CD1c-positive myeloid dendritic cell (primary cell): Measurements from ENCODE around the gene DENR.
"Not testable (repeated sequence)": the region's sequence is repeated elsewhere in the genome, so short reads cannot be mapped to it uniquely, and the experiment has no call there.

Experiments
- DNase-seq: peaks from one replicate; pipeline ENCODE4 v3.0.0-alpha.2; 2016; ENCODE audit errors: extremely low spot score

Gene DENR

DNA sequence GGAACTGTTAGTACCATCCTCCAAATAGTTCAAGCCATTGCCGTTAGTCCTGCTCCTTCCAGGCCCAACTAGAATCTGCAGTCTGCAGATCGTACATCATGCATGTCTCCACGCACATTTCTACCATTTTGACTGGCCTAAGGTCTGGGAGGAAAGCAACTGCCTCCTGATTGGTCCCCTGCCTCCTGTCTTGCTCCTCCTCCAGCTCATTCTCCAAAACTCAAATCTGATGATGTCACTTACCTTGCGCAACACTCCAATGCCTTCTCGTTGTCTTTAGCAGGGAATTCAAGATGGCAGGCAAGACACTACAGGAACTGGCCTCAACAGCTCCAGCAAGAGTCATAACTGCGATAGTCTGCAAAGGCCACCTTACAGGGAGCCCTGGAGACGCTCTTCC is 12.3 kb upstream of the DENR start:
- DNase-seq = no peak

DNA sequence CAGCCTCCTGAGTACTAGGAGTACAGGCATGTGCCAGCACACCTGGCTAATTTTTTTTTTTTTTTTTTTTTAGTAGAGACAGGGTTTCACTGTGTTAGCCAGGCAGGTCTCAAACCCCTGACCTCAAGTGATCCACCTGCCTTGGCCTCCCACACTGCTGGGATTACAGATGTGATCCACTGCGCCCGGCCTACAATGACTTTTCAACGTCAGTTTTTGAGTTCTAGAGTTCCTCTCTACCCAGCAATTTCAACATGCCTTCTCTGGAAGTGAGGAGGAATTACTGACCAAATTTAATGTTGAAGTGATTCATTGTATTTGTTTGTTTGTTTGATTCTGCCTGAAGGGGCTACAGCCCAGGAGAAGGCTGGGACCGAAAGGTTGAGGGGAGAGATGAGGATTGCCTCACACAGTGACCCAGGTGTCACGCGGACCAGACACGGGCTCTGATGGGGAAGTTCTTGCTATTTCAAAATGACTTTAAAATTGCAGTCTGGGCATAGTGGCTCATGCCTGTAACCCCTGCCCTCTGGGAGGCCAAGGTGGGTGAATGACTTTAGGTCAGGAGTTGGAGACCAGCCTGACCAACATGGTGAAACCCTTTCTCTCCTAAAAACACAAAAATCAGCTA is 8.6 kb upstream of the DENR start:
- peak; percentile 93 for DNase-seq

DNA sequence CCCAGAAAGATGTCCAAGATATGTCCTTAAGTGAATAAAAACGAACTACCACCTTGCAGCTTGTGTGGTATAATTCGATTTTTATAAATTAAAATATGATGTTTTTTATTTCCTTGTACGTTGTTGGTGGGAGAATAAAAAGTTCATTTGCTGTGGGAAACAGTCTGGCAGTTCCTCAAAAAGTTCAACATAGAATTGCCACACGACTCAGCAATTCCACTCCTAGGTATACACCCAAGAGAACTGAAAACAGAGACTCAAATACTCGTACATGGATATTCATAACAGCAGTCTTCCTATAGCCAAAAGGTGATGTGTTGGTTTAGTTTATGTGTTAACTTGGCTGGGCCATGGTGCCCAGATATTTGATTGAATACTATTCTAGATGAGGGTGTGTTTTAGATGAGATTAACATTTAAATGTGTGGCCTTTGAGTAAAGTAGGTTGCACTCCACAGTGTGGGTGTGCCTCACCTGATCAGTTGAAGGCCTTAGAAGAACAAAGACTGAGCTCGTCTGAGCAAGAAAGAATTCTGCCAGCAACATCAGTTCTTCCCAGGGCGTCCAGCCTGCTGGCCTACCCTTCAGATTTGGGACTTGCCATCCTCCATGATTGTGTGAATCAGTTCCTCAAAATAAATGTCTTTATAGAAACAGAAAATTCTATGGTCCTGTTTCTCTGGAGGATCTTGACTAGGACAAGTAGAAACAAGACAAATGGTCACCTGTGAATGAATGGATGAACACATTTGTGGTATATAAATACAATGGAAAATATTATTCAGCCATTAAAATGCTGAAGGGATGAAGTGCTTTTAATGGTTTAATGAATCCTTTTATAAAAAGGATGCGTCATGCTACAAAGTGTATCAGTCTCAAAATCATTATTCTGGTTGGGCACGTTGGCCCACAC is 5.1 kb upstream of the DENR start:
- DNase-seq = peak; percentile 62

DNA sequence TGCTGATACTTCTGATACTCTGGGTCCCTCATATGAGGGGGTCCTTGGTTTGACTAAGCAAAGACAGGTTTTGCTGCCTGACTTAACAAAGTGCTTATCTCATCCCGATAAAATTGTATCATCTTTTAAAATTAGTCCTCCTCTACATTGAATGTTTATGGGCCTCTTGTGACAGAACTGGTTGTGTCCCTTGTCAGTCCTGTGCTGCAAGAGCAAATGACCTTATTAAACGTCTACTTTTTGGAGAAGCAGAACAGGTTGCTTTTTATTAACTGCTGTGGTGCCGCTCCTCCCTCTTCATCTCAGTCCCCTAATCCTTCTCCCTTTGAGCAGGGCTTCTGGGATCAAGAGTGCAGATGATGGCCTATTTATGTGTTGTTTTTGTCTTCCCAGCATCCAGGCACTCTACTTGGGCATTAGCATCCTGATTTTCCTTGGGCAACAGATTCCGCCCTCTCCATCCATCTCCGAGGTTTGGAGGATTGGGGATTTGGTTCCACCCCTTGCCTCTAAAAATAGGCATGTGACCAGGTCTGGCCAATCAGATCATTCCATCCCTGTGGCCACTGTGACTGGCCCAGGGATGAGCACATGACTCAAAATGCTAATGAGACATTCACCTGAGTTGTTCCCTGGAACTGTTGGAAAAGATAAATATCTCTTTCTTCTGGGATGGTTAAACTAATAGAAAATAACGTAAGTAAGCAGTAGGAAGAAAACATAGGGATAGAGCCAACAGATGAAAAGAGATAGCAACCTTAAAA is 2.9 kb upstream of the DENR start:
- DNase-seq = no peak

DNA sequence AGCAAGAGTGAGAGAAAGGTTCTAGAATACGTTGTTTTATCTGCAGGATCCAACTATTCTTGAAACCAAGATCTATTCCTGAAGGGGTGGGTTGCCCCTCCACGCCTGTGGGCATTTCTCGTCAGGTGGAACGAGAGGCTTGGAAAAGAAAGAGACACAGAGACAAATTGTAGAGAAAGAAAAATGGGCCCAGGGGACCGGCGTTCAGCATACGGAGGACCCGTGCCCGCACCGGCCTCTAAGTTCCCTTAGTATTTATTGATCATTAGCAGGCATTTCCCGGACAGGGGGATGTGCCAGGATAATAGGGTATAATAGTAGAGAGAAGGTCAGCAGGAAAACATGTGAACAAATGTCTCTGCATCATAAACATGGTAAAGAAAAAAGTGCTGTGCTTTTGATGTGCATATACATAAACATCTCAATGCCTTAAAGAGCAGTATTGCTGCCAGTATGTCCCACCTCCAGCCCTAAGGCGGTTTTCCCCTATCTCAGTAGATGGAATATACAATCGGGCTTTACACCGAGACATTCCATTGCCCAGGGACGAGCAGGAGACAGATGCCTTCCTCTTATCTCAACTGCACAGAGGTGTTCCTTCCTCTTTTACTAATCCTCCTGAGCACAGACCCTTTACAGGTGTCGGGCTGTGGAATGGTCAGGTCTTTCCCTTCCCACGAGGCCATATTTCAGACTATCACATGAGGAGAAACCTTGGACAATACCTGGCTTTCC is 1.7 kb upstream of the DENR start:
- DNase-seq = not testable (repeated sequence)

DNA sequence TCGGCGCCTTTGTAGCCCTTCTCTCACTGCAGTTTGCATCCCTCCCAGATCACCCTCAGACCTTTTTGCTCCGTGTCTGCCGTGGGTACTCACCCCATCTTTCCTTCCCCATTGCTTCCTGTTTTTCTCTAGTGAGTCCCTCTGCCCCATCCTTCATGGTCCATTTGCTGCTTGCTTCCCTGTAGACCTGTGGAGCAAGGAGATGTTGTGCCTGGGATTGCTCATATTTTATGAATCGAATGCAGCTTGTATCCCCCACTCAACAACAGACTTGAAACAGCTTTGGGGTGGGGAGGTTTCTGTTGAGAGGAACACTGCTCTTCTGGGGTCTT is 661 bp downstream of the DENR start:
- DNase-seq = peak; percentile 31

DNA sequence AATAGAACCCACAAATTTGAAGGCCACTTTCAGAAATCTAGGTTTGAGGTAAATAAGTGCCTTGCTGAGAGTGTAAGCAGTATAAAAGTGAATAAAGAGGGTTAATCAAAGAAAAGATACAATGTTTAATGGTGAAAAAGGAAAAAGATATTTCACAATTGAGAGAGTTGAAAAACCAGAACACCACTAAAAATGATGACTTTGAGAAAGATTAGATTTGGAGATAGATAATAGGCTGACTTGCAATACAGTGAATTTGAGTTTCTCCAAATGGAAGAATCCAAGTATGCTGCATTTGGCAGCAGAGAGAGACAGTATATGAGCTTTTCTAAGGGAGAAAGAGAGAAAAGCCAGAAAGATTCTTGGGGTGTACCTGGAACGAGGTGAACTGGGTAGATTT is 2.2 kb downstream of the DENR start:
- no peak for DNase-seq

DNA sequence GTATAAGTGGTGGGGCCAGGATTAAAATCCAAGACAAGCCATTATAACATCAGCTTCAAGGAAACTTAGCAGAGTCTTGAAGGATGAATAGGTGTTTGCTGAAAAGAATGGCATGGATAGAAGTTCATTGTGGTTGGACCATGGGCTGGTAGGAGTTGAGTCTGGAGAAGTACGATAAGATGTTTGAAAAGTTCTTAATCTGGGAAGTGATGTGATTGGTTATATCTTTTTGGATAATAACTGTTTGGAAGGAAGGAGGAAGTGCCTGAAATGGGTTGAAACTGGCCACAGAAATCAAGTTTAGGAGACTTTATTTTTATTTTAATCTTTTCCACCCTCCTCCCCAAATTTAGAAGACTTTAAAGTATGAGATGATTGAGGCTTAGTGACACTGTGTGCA is 4.9 kb downstream of the DENR start:
- no peak for DNase-seq

DNA sequence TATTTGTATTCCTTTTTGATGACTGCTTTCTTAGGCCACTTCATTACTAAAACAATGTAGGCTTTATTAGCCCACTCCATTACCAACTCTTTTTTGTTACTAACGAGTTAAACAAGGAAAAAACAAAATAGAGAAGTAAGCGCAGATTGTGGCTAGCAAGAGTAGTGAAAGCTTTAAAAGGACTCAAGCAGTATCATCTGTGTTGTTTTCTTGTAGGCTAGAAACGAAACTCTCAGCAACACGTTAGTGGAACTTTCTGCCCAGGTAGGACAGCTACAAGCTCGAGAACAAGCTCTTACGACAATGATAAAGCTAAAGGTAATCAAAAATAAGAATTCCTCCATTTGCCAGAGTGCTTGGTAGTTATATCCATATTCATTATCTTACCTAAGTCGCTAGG is 32.9 kb downstream of the DENR start:
- no peak for DNase-seq

DNA sequence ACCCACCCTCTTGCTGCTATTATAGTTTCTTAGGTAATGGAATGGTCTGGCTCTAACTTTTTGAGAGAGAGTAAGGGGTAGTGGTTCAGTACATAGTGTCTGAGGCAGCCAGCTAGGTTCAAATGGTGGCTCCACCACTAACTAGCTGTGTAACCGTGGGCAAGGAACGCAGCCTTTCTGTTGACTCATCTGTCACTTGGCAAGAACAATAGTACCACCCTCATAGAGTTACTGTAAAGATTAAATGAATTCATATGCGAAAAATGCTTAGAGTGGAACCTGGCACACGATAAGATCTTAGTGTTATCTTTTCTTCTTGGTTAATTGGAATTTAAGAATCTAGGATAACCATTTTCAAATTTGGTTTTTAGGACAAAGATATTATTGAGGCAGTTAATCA is 35.8 kb downstream of the DENR start:
- DNase-seq = no peak

DNA sequence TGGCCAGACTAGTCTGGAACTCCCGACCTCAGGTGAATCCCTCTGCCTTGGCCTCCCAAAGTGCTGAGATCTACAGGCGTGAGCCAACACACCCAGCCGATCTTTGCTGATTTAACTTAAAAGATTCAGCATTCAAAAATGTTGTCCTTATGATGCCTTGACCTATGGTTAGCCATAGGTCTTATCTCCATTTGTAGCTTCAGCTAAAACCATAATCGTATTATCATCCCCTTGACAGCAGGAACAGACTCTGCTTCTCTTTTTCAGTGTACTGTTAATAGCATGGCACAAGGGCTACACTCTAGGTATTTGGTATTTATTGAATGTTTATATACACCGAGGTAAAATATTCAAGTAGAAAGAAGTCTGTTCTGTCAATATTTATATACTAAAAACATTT is 37.0 kb downstream of the DENR start:
- DNase-seq = no peak

DNA sequence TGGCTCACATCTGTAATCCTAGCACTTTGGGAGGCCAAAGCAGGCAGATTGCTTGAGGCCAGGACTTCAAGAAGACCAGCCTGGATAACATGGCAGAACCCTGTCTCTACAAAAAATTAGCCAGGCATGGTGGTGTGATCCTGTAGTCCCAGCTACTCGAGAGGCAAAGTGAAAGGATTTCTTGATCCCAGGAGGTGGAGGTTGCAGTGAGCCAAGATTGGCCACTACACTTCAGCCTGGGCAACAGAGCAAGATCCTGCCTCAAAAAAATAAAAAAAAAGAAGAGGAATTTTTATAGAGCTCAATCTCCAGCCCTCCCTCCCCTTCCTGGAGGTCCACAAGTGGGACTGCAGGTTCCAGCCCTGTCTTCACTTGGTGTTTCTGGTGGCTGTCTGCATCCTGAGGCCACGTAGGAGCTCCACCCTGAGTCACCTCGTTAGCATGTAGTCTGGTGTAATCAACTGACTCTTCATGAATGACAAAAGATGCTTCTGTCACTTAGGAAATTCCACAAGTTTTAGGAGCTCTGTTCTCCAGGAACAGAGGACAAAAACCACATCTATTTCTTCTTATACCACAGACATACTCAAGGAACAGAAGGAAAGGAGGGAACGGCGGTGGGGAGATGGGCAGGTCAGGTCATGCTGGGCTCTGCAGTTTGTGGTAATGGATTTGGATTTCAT is 37.9 kb downstream of the DENR start:
- DNase-seq = no peak

DNA sequence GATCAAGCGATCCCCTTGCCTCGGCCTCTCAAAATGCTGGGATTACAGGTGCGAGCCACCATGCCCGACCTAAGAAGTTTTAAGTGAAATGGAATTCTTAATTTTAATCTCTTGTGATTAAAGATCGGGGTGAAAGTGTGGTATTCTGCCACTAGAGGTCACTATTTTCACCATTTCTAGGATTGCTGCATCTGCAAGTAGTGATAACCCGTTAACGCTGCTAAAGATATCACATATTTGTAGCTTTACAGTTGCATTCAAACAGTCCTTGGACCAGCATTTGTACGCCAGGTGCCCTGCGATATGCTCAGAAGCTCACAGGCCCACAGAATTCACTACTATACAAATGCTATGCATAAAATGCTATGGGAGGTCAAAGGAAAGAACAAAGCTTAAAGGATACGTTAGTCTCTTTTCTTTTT is 41.1 kb downstream of the DENR start:
- DNase-seq = peak; percentile 75

DNA sequence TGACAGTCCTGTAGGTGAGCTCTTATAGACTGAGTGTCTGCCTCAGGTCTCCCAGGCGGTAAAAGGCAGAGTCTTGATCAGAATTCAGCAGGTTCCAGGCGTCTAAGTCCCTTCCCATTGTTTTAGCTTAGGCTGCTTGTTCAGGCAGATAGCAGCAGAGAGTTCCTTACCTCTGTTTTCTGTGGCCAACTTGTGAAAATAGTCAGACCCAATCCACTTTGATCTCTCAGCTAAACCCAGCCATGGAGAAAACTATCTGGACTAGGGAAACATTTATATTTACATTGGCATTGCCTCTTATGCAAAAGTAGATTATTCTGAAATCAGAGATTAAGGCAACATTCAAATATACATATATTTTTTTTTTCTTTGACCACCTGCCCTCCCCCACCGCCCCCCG is 43.2 kb downstream of the DENR start:
- no peak for DNase-seq

DNA sequence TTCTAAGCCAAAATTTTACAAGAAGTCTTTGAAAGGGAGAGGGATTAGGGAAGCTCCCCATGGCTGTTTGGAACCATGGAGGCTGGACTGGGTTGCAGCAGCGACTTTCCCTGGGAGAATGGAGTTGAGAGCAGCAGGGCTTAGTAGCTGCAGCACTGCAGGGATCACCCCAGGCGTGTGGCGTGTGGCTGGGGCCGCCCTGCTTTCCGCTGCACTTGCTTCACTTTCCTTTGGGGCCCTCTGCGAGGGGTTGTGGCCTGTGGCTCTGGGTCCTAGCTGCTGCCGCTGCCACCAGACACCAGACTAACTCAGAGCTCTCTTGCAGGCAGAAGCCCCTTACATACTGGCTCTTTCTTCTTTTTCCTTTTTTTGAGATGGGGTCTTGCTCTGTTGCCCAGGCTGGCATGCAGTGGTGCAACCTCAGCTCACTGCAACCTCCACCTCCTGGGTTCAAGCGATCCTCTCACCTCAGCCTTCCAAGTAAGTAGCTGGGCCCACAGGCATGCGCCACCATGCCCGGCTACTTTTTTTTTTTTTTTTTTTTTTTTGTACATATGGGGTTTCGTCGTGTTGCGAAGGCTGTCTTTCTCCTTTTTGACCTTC is 47.1 kb downstream of the DENR start:
- no peak for DNase-seq

DNA sequence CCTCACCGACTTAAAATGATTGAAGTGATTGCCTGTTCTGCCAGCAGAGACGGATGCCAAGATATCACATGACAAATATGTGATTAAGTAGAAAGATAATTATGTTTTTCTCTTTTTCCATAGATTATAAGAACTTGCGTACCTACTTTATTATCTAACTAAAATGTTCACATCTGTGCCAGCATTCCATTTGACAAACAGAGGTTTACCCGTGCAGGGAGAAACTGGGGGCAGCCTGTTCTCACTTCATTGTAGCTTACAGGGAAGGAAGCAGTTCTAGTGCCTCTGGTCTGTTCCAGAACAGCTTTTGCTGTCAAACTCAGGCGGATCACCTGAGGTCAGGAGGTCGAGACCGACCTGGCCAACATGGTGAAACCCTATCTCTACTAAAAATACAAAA is 51.3 kb downstream of the DENR start:
- no peak for DNase-seq

DNA sequence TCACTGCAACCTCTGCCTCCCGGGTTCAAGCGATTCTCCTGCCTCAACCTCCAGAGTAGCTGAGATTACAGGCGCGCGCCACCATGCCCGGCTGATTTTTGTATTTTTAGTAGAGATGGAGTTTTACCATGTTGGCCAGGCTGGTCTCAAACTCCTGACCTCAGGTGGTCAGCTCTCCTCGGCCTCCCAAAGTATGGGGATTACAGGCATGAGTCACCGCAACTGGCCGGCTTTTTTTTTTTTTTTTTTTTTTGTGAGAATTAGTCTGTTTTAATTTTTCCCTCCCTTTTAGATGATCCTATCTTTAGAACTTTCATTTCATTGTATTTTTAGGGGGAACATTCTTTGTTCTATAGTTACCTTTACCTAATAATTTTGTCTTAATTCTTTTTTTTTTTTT is 52.3 kb downstream of the DENR start:
- not testable (repeated sequence) for DNase-seq

DNA sequence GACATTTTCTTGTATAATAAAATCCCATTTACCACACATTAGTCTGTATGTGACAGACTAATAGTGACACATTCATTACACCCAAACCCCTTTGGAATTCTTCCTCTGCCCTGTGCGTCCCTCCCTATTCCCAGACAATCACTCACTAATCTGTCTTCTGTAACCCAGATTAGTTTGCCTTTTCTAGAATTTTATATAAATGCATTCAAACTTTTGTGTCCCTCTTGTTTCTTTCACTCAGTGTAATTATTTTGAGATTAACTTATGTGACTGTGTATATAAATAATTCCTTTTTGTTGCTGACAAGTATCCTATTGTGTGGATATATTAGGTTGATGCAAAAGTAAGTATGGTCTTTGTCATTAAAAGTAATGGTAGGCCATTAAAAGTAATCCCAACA is 55.0 kb downstream of the DENR start:
- no peak for DNase-seq

DNA sequence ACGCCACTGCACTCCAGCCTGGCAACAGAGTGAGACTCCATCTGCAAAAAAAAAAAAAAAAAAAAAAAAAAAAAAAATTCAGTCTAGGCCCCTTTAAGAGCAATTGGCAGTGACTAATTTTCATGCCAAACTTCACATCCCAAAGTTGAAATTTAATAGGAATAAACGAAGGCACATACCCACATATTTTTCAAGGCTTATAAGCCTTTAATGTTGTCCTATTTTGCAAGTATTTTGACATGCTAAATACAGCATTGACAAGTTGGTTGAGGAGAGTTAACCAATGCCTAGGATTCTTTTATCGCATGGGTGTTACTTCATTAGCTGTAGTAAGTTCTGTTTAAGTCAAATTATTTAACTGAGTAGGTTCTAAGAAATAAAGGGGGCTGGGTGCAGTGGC is 59.2 kb downstream of the DENR start:
- no peak for DNase-seq

DNA sequence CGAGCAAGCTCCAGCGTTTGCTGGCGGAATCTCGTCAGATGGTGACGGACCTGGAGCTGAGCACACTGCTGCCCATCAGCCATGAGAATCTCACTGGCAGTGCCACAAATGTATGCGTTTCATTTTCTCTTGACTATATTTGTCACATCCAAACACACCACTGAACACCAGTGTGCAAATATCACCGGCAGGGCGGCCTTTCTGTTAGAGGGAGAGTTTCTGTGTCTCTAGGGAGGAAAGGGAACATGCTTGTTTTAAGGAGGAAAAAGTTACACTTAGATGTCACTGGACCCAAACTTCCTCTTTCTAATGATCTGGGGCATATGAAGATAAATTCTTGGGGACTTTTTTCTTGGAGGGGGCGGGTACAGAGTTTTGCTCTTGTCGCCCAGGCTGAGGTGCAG is 60.7 kb downstream of the DENR start:
- peak; percentile 54 for DNase-seq

DNA sequence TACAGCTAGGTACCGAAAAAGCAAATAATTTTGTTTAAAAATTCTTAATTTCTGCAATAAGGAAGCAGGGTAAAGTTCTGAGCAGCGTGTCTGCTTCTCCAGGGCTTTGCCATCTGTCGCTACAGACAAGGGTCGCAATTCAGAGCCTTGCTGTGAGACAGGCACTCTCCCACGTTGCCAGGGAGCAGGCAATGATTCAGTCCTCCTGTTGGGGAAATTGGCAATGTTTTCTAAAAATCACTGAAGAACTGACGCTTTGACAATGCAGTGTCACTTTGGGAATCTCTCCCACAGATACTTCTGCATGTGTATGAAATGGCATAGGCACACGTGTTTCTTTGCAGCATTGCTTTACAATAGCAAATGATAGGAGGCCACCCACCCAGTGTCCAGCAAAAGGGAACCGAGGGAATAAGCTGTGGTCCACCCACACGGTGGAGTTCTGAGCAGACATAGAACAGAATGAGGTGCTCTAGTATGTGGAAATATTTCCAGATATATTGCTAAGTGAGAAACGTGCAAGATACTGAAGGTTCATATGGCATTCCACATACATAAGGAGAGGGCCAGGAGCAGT is 66.7 kb downstream of the DENR start:
- DNase-seq = peak; percentile 84
